Measurements from ENCODE around the gene GGPS1.
A peak's percentile ranks its signal among the peaks of the same experiment; 100 is the strongest.
"Not testable (repeated sequence)": the region's sequence is repeated elsewhere in the genome, so short reads cannot be mapped to it uniquely, and the experiment has no call there.

Gene GGPS1

DNA sequence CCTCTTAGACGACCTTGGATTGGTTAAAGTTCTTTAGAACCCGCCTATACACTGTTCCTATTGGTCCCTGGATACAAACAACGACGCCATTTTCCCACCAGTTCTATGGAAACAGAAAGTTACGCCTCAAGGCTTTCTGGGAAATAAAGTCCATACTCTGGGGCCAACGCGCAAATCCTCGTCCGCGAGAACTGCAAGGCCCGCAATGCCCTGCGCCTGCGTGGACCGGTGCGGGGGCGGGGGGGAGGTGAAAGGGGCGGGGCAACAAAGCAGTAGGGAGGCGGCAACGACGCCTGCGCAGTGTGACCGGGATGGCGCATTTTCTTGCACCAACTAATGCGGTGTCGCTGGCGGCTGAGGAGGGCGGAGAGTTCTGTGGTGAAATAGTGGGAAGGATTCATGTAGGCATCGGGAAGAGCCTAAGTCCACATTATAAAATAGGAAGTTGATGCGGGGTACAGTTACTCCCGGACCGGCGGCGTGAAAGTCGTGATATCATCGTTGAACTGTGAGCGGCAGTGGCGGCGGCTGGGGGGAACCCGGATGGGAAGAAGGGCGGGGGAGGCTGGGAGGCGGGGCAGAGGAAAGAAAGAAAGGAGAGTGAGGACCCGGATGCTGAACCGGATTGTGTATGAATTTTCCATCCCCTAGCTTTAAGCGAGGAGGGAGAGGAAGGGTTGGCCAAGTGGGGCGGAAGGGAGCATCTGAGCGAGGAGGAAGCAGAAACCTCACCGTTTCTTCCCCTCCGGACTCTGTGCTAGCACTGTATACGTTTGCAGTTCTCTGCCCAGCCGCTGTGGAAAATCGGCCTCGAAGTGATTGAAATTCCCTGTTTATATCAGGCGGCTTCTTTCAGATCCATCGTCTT is at the start of gene GGPS1:
Gene GGPS1, plus strand, starts transcription at position 300 of the 868 bp plus-strand sequence. CDS start 6,695 bp downstream, outside the sequence.
- DNase-seq: peak; percentile 99

DNA sequence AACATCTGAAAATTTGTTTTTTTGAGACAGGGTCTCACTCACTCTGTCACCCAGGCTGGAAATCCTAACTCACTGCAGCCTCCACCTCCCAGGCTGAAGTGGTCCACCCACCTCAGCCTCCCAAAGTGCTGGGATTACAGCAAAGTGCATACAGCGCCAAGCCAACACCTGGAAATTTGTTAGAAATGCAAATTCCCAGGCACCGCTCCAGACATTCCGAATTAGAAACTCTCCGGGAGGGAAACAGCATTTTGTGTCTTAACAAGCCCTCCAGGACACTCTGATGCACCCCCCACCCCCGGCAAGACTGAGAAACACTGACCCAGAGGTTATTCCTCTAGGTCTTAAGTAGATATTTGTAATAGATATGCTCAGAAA is 49.5 kb upstream of the GGPS1 start:
- DNase-seq: no peak

DNA sequence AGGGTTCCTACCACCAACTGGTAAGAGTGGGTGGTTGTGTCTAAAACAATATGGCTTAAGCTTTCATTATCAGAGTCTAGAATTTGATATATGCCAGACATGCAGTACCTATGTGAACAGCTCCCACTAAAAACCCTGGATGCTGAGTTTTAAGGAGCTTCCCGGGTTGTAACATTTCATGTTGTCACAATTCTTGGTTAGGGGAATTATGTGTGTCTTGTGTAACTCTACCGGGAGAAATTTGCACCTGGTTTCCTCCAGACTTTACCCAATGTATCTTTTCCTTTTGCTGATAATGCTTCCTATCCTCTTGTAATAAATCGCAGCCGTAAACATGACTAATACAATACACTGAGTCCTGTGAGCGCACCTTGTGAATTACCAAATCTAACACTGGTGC is 48.7 kb upstream of the GGPS1 start:
- no peak for DNase-seq

DNA sequence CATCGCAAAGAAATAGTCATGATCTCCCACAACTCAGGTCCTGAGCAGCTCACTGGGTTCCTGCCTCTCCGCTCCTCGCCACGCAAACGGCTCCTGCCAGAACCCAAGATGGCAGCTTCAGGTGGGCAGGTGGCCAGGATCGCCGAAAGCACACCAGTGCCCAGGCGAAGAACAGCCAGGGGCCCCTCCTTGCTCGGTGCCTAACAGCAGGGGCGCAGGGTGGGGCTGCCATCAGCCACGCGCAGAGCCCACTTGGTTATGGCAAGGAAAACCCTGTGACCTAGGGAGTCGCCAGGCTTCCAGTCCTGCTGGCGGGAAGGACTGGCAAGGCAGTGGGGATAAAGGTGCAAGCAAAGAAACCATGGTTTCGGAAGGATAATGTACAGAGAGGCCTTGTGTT is 47.9 kb upstream of the GGPS1 start:
- no peak for DNase-seq

DNA sequence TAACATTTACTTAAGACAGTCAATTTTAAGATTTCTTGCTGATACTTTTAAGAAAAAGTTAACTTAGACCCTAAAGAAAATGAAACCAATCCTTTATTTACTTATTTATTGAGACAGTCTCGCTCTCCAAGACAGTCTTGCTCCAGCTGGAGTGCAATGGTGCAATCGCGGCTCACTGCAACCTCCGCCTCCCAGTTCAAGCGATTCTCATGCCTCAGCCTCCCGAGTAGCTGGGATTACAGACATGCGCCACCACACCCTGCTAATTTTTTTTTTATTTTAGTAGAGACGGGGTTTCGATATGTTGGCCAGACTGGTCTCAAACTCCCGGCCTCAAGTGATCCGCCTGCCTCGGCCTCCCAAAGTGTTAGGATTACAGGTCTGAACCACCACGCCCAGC is 44.7 kb upstream of the GGPS1 start:
- DNase-seq: not testable (repeated sequence)

DNA sequence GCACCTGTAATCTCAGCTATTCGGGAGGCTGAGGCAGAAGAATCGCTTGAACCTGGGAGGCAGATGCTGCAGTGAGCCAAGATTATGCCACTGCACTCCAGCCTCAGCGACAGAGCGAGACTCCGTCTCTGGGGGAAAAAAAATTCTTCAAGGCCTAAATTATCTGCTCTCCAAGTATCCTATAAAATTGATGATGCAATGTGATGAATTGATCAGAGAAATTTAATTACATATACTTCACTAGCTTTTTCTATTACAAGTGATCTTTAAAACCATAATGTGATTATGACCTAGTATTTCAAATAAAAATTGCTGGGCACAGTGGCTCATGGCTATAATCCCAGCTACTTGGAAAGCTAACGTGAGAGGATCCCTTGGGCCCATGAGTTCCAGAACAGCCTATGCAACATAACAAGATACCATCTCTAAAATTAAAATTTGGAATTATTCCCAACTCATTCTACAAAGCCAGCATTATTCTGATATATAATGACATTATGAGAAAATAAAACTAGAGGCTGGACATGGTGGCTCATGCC is 44.1 kb upstream of the GGPS1 start:
- no peak for DNase-seq

DNA sequence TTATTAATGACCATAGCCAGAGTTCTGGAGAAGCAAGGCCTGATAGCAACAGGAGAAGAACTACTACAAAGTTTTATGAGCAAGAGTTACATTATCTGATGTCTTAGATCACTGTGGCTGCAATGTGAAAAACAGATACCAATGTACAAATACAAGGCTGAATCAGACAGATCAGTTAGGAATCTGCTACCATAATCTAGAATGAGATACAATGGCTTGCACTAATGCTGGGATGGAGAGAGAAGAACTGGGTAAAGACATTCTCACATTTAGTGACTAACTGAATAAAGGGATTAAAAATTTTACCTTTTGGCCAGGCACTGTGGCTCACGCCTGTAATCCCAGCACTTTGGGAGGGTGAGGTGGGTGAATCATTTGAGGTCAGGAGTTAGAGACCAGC is 41.7 kb upstream of the GGPS1 start:
- no peak for DNase-seq

DNA sequence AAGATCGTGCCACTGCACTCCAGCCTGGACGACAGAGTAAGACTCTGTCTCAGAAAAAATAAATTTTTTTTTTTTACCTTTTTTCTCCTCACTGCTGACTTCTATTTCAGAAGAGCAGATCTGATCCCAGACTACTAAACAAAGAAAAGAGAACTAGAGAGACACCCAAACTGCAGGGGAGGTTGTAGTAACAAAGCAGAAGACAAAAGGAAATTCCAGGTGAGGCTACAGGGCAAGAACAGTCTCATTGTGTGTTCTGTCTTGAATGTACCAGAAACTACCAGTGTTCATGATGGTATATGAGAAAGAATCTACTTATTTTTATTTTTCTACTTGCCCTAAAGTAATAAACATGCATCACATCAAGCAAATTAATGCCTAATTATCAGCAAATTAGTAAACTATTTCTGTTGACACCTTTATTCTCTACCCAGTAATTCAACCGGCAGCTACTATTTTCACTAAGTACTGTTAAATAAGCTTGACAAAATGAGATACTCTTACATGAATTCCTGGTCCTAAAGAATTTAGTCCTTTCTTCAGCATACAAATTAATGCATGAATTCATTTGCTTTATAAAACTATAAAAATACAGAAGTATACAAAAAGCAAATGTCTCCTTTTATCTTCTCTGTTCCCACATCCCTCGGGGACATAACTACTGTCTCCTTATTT is 41.0 kb upstream of the GGPS1 start:
- DNase-seq: no peak

DNA sequence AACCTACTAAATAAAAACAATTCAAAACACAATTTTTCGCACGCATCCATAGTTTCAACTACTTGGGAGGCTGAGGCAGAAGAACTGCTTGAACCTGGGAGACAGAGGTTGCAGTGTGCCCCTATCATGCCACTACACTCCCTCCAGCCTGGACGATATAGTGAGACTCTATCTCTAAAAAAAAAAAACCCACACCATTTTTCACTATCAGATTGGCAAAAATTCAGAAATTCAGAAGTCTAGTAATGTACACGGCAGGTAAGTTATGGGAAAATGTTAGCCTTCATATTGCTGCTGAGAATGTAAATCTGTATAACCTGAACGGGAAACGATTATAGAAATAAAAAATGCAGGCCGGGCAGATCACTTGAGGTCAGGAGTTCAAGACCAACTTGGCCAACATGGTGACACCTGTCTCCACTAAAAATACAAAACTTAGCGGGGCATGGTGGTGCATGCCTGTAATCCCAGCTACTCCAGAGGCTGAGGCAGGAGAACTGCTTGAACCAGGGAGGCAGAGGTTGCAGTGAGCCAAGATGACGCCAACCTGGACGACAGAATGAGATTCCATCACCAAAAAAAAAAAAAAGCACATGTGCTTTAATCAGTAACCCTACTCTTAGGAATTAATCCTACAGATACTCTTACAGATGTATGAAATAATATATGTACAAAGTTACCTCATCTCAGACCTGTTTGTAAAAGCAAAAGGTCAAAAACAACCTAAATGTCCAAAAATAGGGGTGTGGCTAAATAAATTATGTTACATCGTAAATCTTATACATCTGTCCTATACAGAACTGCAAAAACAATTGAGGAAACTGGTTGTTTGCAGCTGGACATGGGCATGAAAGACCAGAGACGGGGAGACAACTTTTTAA is 38.3 kb upstream of the GGPS1 start:
- DNase-seq: no peak

DNA sequence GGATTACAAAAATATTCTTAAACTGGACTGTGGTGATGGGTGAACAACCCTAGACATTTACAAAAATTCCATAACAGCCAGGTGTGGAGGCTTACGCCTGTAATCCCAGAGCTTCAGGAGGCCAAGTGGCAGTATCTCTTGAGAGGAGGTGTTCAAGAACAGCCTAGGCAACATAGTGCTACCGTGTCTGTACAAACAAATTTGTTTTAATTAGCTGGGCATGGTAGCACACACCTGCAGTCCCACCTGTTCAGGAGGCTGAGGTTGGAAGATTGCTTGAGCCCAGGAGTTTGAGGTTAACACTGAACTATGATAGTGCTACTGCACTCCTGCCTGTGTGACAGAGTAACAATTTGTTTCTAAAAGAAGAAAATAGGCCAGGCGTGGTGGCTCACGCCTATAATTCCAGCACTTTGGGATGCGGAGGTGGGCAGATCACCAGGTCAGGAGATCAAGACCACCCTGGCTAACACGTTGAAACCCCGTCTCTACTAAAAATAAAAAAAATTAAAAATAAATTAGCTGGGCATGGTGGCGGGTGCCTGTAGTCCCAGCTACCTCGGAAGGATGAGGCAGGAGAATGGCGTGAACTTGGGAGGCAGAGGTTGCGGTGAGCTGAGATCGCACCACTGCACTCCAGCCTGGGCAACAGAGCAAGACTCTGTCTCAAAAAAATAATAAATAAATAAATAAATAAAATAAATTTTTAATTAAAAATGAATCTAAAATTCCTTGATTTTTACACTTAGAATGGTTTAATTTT is 37.4 kb upstream of the GGPS1 start:
- DNase-seq: no peak

DNA sequence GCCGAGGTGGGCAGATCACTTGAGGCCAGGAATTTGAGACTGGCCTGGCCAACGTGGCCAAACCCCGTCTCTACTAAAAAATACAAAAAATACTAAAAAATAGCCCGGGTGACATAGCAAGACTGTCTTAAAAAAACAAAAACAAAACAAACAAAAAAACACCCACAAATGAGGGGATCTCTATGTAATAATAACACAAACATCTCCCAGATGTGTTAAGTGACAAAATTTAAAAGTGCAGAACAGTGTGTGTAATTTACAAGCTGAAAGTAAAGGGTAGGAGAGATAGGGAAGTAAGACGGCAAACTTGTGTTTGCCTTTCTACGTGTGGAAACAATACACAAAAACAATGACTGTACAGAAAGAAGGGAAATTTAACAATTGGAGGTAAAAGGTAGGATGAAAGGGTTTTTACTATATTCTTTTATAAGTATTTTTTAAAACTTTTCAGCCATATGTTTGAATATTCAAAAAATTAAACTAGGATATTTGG is 36.7 kb upstream of the GGPS1 start:
- no peak for DNase-seq

DNA sequence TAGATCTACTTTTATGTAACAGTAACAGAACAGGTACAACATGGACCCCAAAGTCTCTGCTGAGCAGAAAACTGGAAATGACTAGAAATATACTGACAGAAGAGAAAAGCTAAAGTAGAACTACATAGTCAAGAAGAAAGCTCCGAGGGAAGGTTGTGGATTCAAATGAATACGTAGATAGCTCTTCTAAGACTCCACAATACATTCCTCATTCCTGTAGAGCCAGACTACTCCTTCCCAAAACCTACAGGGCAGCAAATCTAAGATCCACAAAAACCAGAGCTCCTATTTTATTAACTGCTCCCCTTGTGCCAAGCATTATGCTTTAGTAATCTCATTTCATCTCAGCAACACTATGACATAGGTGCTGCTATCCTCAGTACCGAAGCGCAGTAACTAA is 35.6 kb upstream of the GGPS1 start:
- DNase-seq: no peak

DNA sequence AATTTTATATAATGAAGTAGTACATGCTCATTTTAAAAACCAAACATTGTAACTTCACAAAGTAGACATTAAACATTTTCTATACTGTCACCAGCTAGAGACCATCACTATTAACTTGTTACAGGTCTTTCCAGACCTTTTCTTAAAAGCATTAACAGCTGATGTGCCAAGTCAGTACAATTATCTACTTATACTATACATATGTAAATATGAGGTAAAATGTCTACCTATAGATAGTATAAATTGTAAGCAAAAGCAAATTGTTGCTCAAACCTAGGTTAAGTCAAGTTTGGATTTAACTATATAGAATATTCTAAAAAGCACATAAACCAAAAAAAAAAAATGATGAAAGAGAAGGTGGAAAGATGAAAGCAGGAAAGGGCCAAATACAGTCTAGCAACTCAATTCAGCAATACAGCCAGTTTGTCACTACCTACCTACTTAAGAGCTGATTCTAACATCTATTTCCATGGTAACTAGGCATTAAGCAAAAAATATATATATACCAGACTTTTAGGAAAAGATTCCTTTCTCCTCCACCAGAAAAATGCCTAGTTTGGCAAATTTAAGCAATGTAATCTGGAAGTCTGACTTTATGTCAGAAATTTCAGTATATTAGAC is 34.9 kb upstream of the GGPS1 start:
- DNase-seq: no peak

DNA sequence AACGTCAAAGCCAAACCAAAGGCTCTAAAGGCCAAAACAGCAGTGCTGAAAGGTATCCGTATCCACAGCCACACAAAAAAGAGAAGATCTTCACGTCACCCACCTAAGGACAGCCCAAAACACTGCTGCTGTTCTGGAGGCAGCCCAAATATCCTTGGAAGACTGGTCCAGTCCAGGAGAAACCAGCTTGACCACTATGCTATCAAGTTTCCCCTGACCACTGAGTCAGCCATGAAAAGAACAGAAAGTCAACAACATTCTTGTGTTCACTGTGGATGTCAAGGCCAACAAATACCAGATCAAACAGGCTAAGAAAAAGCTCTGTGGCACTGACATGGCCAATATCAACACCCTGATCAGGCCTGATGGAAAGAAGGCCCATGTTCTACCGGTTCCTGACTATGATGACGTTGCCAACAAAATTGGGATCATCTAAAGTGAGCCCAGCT is 32.4 kb upstream of the GGPS1 start:
- no peak for DNase-seq

DNA sequence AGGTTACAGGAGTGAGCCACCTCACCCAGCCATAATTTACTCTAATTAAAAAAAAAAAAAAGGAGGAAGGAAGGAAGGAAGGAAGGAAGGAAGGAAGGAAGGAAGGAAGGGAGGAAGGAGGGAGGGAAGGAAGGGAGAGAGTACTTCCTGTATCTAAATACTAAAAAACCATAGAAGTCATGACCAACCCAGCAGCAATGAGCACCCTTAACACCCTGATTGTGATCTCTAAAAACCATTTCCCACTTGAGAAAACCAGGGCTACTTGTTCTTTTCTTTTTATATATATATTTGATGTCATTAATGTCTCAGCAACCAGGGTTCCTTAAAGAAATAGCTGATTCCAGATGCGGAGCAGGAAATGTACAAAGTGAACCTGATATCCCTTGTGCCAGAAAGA is 31.6 kb upstream of the GGPS1 start:
- no peak for DNase-seq

DNA sequence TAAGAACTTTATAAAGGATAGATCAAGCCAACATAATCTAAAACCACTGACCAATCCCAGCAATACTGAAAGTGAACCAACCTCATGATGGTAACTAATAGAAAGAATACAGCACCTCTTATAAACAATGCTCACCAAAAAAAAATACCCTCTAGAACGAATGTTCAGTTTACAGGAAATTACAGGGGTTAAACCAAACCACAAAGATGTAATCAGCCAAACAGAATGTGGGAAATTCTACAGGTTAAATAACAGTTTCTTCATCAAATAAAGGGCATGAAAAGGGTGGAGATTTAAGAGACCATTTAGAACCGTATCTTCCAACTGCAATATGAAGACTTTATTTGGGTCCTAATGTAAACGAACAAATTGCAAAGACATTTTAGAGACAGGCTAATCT is 30.8 kb upstream of the GGPS1 start:
- DNase-seq: no peak

DNA sequence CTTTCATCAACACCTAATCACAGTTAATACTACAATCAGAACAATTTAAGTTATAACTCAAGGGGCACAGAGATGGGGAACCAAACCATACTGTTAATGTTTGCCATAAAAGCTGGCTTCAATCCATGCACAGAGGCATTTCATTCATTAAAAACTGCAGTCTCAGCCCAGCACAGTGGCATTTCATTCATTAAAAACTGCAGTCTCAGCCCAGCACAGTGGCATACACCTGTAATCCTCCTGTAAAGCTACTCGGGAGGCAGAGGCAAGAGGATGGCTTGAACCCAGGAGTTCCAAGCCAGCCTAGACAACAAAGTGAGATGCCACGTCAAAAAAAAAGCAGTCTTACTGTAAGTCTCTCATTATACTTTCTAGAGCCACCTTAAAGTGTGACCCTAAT is 29.6 kb upstream of the GGPS1 start:
- no peak for DNase-seq

DNA sequence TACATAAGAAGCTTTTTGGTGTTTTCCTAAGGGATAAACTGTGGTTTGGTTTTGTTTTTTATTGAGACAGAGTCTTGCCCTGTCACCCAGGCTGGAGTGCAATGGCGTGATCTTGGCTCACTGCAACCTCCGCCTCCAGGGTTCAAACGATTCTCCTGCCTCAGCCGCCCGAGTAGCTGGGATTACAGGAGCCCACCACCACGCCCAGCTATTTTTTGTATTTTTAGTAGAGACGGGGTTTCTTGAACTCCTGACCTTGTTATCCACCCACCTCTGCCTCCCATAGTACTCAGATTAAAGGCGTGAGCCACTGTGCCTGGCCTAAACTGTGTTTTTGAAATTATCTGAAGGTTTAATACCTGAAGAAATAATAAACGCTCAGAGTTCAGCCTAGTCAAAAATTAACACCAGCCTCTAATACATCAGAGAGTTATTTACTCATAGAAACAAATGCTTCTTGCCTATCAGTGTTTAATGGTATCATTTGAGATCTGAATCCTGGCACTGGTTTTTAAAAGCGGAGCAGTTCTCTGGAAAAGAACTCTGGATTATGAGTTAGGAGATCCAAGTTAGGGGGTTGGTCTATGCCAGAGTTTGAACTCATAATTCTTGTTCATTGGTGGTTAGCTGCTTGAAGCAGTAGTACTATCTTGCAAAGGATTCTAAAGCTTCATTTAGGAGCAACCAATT is 29.1 kb upstream of the GGPS1 start:
- no peak for DNase-seq

DNA sequence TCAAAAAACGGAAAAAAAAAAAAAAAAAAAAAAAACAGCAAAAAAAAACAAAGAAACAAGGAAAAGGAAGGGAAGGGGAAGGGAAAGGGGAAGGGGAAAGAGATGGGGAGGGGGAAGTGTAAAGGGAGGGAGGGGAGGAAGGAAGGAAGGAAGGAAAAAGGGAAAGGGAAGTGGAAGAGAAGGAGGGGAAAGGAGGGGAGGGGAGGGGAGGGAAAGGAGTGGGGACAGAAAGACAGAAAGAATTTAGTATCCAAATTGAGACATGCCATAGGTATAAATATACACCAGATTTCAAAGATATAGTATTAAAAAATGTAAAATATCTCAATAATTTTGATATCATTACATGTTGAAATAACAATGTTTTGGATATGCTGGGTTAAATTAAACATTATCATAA is 26.2 kb upstream of the GGPS1 start:
- no peak for DNase-seq

DNA sequence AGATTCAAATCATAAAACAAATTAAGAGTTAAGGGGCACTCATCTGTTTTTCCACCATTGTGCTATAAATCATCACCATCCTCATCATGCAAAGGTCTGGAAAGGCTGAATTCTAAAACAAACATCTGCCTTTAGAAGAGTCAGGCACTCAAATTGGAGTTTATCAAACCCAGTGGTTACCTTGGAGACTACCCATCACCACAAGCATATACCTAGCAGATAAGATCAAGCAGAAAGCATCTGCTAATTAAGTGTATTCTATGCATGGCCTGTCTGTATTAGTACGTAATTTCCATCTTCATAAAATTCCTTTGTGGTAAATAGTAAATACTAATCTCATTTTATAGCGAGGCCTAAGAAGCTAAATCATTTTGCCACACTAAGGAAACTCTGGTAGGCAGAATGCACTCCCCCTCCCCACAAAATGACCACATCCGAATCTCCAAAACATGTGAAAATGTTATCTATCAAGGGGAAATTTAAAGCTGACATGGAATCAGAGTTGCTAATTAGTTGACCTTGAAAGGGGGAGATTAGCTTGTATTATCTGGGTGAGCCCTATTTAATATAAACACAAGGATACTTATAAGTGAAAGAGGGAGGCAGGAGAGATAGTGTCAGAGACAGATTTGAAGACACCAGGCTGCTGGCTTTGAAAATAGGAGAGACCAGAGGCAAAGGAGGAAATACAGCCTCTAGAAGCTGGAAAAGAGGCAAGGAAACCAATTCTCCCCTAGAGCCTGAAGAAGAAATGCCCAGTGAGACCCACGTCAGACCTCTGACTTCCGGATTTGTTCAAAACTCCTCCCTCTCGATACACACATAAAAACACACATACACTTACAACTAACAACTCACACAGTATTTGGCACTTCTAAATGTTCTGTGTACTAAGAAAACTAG is 23.6 kb upstream of the GGPS1 start:
- DNase-seq: no peak
